SK-N-SH (cell line): ENCODE results near the gene KIF13A. TPM values are rescaled to one million over a fixed set of nuclear protein-coding genes. Genes with fewer than 3 reads are reported as not detected.

Experiments
- CTCF ChIA-PET: fragments of 300-600, 350-600 bp; formaldehyde crosslinking; extraction: SDS; loops from one replicate; lab custom pipeline; 2021; lab: Yijun Ruan, JAX
- POLR2A ChIA-PET: fragments of 350-600 bp; sonication (Branson Sonifier 250); formaldehyde crosslinking; extraction: SDS; loops from one replicate; lab custom pipeline; 2020; ENCODE audit warnings: antibody characterized with exemption, inconsistent platforms; lab: Yijun Ruan, JAX
- DNase-seq: peaks from one replicate; pipeline ENCODE4 v3.0.0; 2012
- H2AFZ ChIP-seq: fragments of 200-600 bp; sonication (generic); 2 replicates; pipeline ENCODE4 v1.8.1; 2016; ENCODE audit warnings: antibody characterized with exemption, mild to moderate bottlenecking, low read depth
- H3F3A ChIP-seq: fragments of 200-600 bp; sonication (generic); replicated peaks from 2 replicates; pipeline ENCODE3; 2016; ENCODE audit warnings: antibody characterized with exemption, mild to moderate bottlenecking; ENCODE audit not compliant: insufficient read depth
- H3K27ac ChIP-seq, 2 experiments: fragments of 200-500 bp in 1 of 2; fragments of 200-600 bp in 1 of 2; sonication (Bioruptor generic) in 1 of 2; sonication (generic), shearing (Covaris generic) in 1 of 2; 2 replicates each; pipeline versions ENCODE4 v1.5.1 to v1.6.1; 2014 to 2016; ENCODE audit warnings: low read depth in 2 of 2, inconsistent platforms in 1 of 2, low read length in 1 of 2, mild to moderate bottlenecking in 1 of 2, mixed read lengths in 1 of 2
- H3K27me3 ChIP-seq: fragments of 200-600 bp; sonication (generic), shearing (Covaris generic); 2 replicates; pipeline ENCODE4 v1.6.1; 2016; ENCODE audit warnings: mixed run types; ENCODE audit not compliant: insufficient read depth
- H3K36me3 ChIP-seq, 2 experiments: fragments of 200-500 bp in 1 of 2; fragments of 200-600 bp in 1 of 2; sonication (Bioruptor generic) in 1 of 2; sonication (generic) in 1 of 2; replicated peaks in 1 of 2; 2 replicates each; pipeline versions ENCODE3 to v1.5.1; 2014 to 2016; ENCODE audit warnings: low read length in 1 of 2, mild to moderate bottlenecking in 1 of 2; ENCODE audit not compliant: insufficient read depth in 2 of 2, control insufficient read depth in 1 of 2
- H3K4me1 ChIP-seq, 2 experiments: fragments of 200-500 bp in 1 of 2; fragments of 200-600 bp in 1 of 2; sonication (Bioruptor generic) in 1 of 2; sonication (generic), shearing (Covaris generic) in 1 of 2; 2 replicates each; pipeline versions ENCODE4 v1.5.1 to v1.6.1; 2014 to 2016; ENCODE audit warnings: low read depth in 1 of 2, low read length in 1 of 2, mixed run types in 1 of 2; ENCODE audit not compliant: insufficient read depth in 2 of 2, control insufficient read depth in 1 of 2
- H3K4me2 ChIP-seq: fragments of 200-600 bp; sonication (generic), shearing (Covaris generic); 2 replicates; pipeline ENCODE4 v1.6.1; 2017; ENCODE audit warnings: mixed run types
- H3K4me3 ChIP-seq, 2 experiments: fragments of 200-500 bp in 1 of 2; fragments of 200-600 bp in 1 of 2; sonication (Bioruptor generic) in 1 of 2; sonication (generic), shearing (Covaris generic) in 1 of 2; 2 replicates each; pipeline versions ENCODE4 v1.5.1 to v1.8.1; 2014 to 2016; ENCODE audit warnings: low read depth in 2 of 2, inconsistent platforms in 1 of 2, low read length in 1 of 2, mild to moderate bottlenecking in 1 of 2, mixed read lengths in 1 of 2, moderate library complexity in 1 of 2
- H3K79me2 ChIP-seq: fragments of 200-600 bp; sonication (generic); 2 replicates; pipeline ENCODE4 v1.8.1; 2017; ENCODE audit warnings: mild to moderate bottlenecking; ENCODE audit not compliant: insufficient read depth
- H3K9ac ChIP-seq: fragments of 200-600 bp; sonication (generic); 2 replicates; pipeline ENCODE4 v1.6.1; 2017; ENCODE audit warnings: mixed run types
- H3K9me2 ChIP-seq: fragments of 200-600 bp; sonication (generic); 2 replicates; pipeline ENCODE4 v1.6.1; 2017; ENCODE audit warnings: mixed run types
- H3K9me3 ChIP-seq: fragments of 200-600 bp; sonication (generic); 2 replicates; pipeline ENCODE4 v1.6.1; 2017; ENCODE audit warnings: mixed run types, mild to moderate bottlenecking, moderate library complexity
- H4K20me1 ChIP-seq: fragments of 200-600 bp; sonication (generic); 2 replicates; pipeline ENCODE4 v1.6.1; 2017; ENCODE audit warnings: mild to moderate bottlenecking, mixed run types; ENCODE audit not compliant: insufficient read depth
- ELF1 ChIP-seq: IDR thresholded peaks from 2 replicates; pipeline ENCODE4 v1.4.0; 2012
- EP300 ChIP-seq, 2 experiments: IDR thresholded peaks; 2 replicates each; pipeline versions ENCODE4 v1.4.0 to v1.6.1; 2012; ENCODE audit warnings: borderline replicate concordance in 1 of 2, low read depth in 1 of 2, low read length in 1 of 2
- FOSL2 ChIP-seq: IDR thresholded peaks from 2 replicates; pipeline ENCODE4 v1.4.0; 2012; ENCODE audit warnings: low read depth, mild to moderate bottlenecking, moderate library complexity, borderline replicate concordance
- GABPA ChIP-seq: IDR thresholded peaks from 2 replicates; pipeline ENCODE4 v1.4.0; 2012; ENCODE audit warnings: low read depth, mild to moderate bottlenecking
- GATA2 ChIP-seq: sonication (generic); formaldehyde crosslinking; IDR thresholded peaks from 2 replicates; pipeline ENCODE4 v1.5.0; 2020; ENCODE audit warnings: mild to moderate bottlenecking, missing genetic modification reagents
- NFIC ChIP-seq: IDR thresholded peaks from 2 replicates; pipeline ENCODE4 v1.4.0; 2012; ENCODE audit warnings: borderline replicate concordance
- NRF1 ChIP-seq: IDR thresholded peaks from 2 replicates; pipeline ENCODE4 v1.6.1; 2012; ENCODE audit warnings: low read depth, mild to moderate bottlenecking, low read length
- POLR2AphosphoS5 ChIP-seq: IDR thresholded peaks from 2 replicates; pipeline ENCODE4 v1.6.1; 2012; ENCODE audit warnings: low read depth, low read length
- RCOR1 ChIP-seq: fragments of 150-350 bp; IDR thresholded peaks from 2 replicates; pipeline ENCODE4 v1.6.1; 2017; ENCODE audit warnings: antibody characterized with exemption, low read length
- RFX5 ChIP-seq: IDR thresholded peaks from 2 replicates; pipeline ENCODE4 v1.6.1; 2012; ENCODE audit warnings: mild to moderate bottlenecking, improper control_type of control experiment, low read length
- RXRA ChIP-seq: IDR thresholded peaks from 2 replicates; pipeline ENCODE4 v1.4.0; 2012; ENCODE audit warnings: low read depth, mild to moderate bottlenecking, borderline replicate concordance
- SIN3A ChIP-seq: IDR thresholded peaks from 2 replicates; pipeline ENCODE4 v1.6.1; 2012; ENCODE audit warnings: low read depth, mild to moderate bottlenecking, low read length, moderate library complexity, borderline replicate concordance
- SMC3 ChIP-seq: IDR thresholded peaks from 2 replicates; pipeline ENCODE4 v1.6.1; 2012; ENCODE audit warnings: low read depth, low read length, improper control_type of control experiment
- TAF1 ChIP-seq: IDR thresholded peaks from 2 replicates; pipeline ENCODE4 v1.6.1; 2012; ENCODE audit warnings: low read depth, mild to moderate bottlenecking, low read length, moderate library complexity, borderline replicate concordance
- YY1 ChIP-seq: IDR thresholded peaks from 2 replicates; pipeline ENCODE4 v1.4.0; 2012; ENCODE audit warnings: low read depth, mild to moderate bottlenecking
- WGBS: methylation state at CpG from one replicate; pipeline ENCODE4 v1.1.6; 2017; ENCODE audit warnings: low lambda C conversion rate; 5-methylcytosine and 5-hydroxymethylcytosine counted together
- polyA plus RNA-seq, 3 experiments: library from polyadenylated mRNA; depleted of rRNA; stranded (reverse); fragments of >200 nt; gene quantifications; 2 replicates each; pipeline ENCODE4 v1.2.3, GENCODE V29; 2012
- TF ChIP-seq, protein P1 (sequence below): fragments of 150-350 bp; IDR thresholded peaks from 2 replicates; pipeline ENCODE4 v1.6.1; 2016; ENCODE audit warnings: mild to moderate bottlenecking, low read depth, low read length
- TF ChIP-seq, protein P2 (sequence below): IDR thresholded peaks from 2 replicates; pipeline ENCODE4; 2012
- TF ChIP-seq, protein P3 (sequence below): fragments of 200-600 bp; sonication (generic); IDR thresholded peaks from 2 replicates; pipeline ENCODE4 v1.6.1; 2017; ENCODE audit warnings: antibody characterized with exemption, mild to moderate bottlenecking, moderate library complexity
- TF ChIP-seq, protein P4 (sequence below): IDR thresholded peaks from 2 replicates; pipeline ENCODE4 v1.4.0; 2012; ENCODE audit warnings: low read depth, borderline replicate concordance

Gene KIF13A
- polyA plus RNA-seq, 1 of the 3 experiments (the other 2 are of a cell fraction), result 18.2 TPM

DNA sequence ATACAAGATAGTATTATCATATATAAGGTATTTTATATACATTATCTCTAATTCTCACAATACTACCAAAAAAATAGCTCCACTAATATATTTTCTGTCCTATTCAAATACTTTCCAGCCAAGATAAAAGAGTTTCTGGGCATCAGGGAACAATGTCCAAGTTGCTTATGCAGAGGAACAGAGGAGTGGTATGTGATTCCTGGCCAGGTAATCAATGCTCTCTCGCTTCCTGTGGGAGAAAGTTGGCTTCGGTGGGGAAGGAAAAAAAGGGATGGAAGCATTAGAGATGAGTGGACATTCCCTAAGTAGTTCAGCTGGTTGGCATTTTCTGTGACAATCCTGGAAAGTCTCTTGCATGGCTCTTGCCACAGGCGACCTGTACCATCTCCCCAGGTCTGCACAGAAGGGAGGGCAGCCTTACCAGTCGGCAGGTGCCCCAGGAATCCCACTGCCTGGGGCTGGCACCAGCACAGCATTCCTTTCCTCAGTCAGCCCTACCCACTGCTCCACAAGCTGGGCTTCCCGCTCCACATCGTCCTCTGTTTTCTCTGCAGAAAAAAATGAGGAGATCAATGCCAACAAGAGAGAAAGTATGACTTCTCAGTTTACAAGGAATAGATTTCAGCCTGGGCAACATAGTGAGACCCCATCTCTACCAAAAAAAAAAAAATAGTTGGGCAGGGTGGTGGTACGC is 202.2 kb downstream of the KIF13A start:
- no peak overlapping the region for H2AFZ ChIP-seq
- H3K79me2 ChIP-seq, result no peaks in the 10 kb centered on the region
- peaks cover 41 to 57% of the 10 kb centered on the region in 2 experiments for H3K36me3 ChIP-seq
- H3K9ac ChIP-seq, result no peak overlapping the region
- no peak overlapping the region for H3K4me3 ChIP-seq
- H3K27me3 ChIP-seq, result no peaks in the 10 kb centered on the region
- H3K27ac ChIP-seq, result no peak overlapping the region
- ChIA-PET POLR2A (no interaction called here), CTCF (interaction anchor here (1.0 kb wide), 1 partner anchor 19 kb away, joined by 3 read pairs; no protein-coding TSS in a partner anchor)
- no peak for DNase-seq
- WGBS, result 92% methylated on average over 7 of the region's 7 CpGs
- H3K9me2 ChIP-seq, result no peaks in the 10 kb centered on the region
- H3K4me1 ChIP-seq, result no peaks in the 10 kb centered on the region
- H4K20me1 ChIP-seq, result no peaks in the 10 kb centered on the region
- no peak overlapping the region for H3K4me2 ChIP-seq
- no peaks in the 10 kb centered on the region for H3K9me3 ChIP-seq
- H3F3A ChIP-seq, result no peaks in the 10 kb centered on the region
- TF ChIP-seq POLR2AphosphoS5 (no peak), ELF1 (no peak), TAF1 (no peak), EP300 (IDR thresholded peaks at IDR 0.05; ENCODE audit: borderline replicate concordance in 1 of 2, low read depth in 1 of 2, low read length in 1 of 2) (no peak), RXRA (no peak), YY1 (no peak), GABPA (no peak)
- TF ChIP-seq, protein P1, sequence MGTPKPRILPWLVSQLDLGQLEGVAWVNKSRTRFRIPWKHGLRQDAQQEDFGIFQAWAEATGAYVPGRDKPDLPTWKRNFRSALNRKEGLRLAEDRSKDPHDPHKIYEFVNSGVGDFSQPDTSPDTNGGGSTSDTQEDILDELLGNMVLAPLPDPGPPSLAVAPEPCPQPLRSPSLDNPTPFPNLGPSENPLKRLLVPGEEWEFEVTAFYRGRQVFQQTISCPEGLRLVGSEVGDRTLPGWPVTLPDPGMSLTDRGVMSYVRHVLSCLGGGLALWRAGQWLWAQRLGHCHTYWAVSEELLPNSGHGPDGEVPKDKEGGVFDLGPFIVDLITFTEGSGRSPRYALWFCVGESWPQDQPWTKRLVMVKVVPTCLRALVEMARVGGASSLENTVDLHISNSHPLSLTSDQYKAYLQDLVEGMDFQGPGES, result no peak
- TF ChIP-seq, protein P2, sequence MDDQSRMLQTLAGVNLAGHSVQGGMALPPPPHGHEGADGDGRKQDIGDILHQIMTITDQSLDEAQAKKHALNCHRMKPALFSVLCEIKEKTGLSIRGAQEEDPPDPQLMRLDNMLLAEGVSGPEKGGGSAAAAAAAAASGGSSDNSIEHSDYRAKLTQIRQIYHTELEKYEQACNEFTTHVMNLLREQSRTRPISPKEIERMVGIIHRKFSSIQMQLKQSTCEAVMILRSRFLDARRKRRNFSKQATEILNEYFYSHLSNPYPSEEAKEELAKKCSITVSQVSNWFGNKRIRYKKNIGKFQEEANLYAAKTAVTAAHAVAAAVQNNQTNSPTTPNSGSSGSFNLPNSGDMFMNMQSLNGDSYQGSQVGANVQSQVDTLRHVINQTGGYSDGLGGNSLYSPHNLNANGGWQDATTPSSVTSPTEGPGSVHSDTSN, result no peak

DNA sequence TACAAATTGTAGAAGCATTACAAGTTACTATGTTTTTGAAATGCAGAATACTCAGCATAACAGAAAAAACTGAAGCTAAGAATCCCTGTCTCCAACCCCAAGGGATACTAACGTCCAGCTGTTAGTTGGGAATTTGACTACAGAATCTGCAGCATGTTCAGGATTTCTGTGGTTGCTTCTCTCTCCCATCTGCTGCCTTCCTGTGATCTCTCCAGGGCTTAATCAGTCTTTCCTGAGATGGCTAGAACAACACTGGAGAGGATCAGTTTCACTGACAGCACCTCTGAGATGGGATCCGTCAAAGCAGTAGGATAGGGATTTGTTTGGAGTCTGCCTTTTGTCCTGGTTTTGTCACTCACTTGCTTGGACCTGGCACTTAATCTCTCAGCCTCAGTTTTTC is 207.4 kb downstream of the KIF13A start:
- H3K9ac ChIP-seq, result no peak overlapping the region
- no peaks in the 10 kb centered on the region for H3K9me3 ChIP-seq
- no peak overlapping the region for H3K27ac ChIP-seq
- ChIA-PET CTCF (interaction anchor here (1.0 kb wide), 1 partner anchor 15 kb away, joined by 3 read pairs; no protein-coding TSS in a partner anchor), POLR2A (no interaction called here)
- no peak overlapping the region for H3K4me3 ChIP-seq
- H3K9me2 ChIP-seq, result no peaks in the 10 kb centered on the region
- no peak overlapping the region for H3K4me2 ChIP-seq
- H3K79me2 ChIP-seq, result no peaks in the 10 kb centered on the region
- peaks cover 2% of the 10 kb centered on the region for H3F3A ChIP-seq
- no peak for DNase-seq
- H3K27me3 ChIP-seq, result no peaks in the 10 kb centered on the region
- 90% methylated on average over 2 of the region's 2 CpGs for WGBS
- no peaks in the 10 kb centered on the region for H3K4me1 ChIP-seq
- peaks cover 49 to 68% of the 10 kb centered on the region in 2 experiments for H3K36me3 ChIP-seq
- H4K20me1 ChIP-seq, result no peaks in the 10 kb centered on the region
- no peak overlapping the region for H2AFZ ChIP-seq
- TF ChIP-seq, protein P2, result no peak
- TF ChIP-seq RXRA (no peak), SMC3 (no peak), NRF1 (no peak), POLR2AphosphoS5 (no peak), NFIC (no peak), ELF1 (no peak), SIN3A (no peak), GATA2 (CRISPR knock-in tag) (no peak), FOSL2 (no peak), RCOR1 (no peak), TAF1 (no peak), RFX5 (no peak)
- TF ChIP-seq, protein P1, result no peak
- TF ChIP-seq, protein P3, sequence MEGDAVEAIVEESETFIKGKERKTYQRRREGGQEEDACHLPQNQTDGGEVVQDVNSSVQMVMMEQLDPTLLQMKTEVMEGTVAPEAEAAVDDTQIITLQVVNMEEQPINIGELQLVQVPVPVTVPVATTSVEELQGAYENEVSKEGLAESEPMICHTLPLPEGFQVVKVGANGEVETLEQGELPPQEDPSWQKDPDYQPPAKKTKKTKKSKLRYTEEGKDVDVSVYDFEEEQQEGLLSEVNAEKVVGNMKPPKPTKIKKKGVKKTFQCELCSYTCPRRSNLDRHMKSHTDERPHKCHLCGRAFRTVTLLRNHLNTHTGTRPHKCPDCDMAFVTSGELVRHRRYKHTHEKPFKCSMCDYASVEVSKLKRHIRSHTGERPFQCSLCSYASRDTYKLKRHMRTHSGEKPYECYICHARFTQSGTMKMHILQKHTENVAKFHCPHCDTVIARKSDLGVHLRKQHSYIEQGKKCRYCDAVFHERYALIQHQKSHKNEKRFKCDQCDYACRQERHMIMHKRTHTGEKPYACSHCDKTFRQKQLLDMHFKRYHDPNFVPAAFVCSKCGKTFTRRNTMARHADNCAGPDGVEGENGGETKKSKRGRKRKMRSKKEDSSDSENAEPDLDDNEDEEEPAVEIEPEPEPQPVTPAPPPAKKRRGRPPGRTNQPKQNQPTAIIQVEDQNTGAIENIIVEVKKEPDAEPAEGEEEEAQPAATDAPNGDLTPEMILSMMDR, result no peak
- TF ChIP-seq, protein P4, sequence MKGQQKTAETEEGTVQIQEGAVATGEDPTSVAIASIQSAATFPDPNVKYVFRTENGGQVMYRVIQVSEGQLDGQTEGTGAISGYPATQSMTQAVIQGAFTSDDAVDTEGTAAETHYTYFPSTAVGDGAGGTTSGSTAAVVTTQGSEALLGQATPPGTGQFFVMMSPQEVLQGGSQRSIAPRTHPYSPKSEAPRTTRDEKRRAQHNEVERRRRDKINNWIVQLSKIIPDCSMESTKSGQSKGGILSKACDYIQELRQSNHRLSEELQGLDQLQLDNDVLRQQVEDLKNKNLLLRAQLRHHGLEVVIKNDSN, result no peak
